K562 (cell line): Measurements from ENCODE around the gene IL1B. TPM values are rescaled to one million over a fixed set of nuclear protein-coding genes. Genes with fewer than 3 reads are reported as not detected.

Experiments used
- ADNP ChIP-seq: fragments of 200-800 bp; sonication (Bioruptor generic); IDR thresholded peaks from 2 replicates; pipeline ENCODE4 v1.6.1; 2016; ENCODE audit warnings: missing genetic modification characterization, missing compliant biosample characterization
- CEBPB ChIP-seq: fragments of 450-650 bp; IDR thresholded peaks from 2 replicates; pipeline ENCODE4 v1.6.1; 2016; ENCODE audit warnings: missing genetic modification characterization, missing compliant biosample characterization
- ETV1 ChIP-seq: fragments of 450-650 bp; conservative IDR thresholded peaks from 2 replicates; pipeline ENCODE4 v1.6.1; 2016; ENCODE audit warnings: missing genetic modification characterization, control low read depth, low read depth, missing compliant biosample characterization
- ETV5 ChIP-seq: sonication (generic); formaldehyde crosslinking; IDR thresholded peaks from 2 replicates; pipeline ENCODE4 v1.4.0; 2020; ENCODE audit warnings: low read depth, mild to moderate bottlenecking, missing genetic modification reagents
- HOXB6 ChIP-seq: fragments of 250-450 bp; sonication (Bioruptor Pico); IDR thresholded peaks from 2 replicates; pipeline ENCODE4 v1.5.1; 2022; ENCODE audit warnings: mild to moderate bottlenecking, borderline replicate concordance
- MECOM ChIP-seq: fragments of 250-450 bp; sonication (Bioruptor Pico); IDR thresholded peaks from 2 replicates; pipeline ENCODE4 v1.8.0; 2022; ENCODE audit warnings: inconsistent platforms
- MEF2A ChIP-seq: IDR thresholded peaks from 2 replicates; pipeline ENCODE4 v1.6.1; 2011; ENCODE audit warnings: low read depth, mild to moderate bottlenecking, low read length, moderate library complexity; ENCODE audit not compliant: control insufficient read depth
- PHF8 ChIP-seq: fragments of 200-600 bp; sonication (generic); IDR thresholded peaks from 2 replicates; pipeline ENCODE4 v1.6.1; 2012; ENCODE audit warnings: mixed run types, mild to moderate bottlenecking, inconsistent platforms, low read length, moderate library complexity, borderline replicate concordance
- PRDM10 ChIP-seq: fragments of 450-650 bp; IDR thresholded peaks from 2 replicates; pipeline ENCODE4 v1.6.1; 2018; ENCODE audit not compliant: partially characterized antibody
- RFX1 ChIP-seq: fragments of 450-650 bp; IDR thresholded peaks from 2 replicates; pipeline ENCODE4 v1.6.1; 2016; ENCODE audit warnings: mild to moderate bottlenecking, moderate library complexity
- ZBTB40 ChIP-seq, 2 experiments: fragments of 450-650 bp in 1 of 2; sonication (generic) in 1 of 2; formaldehyde crosslinking in 1 of 2; IDR thresholded peaks; 2 replicates each; pipeline versions ENCODE4 v1.7.1 to v1.9.0; 2016 to 2022; ENCODE audit warnings: inconsistent platforms in 1 of 2, mild to moderate bottlenecking in 1 of 2, missing genetic modification reagents in 1 of 2
- ZNF277 ChIP-seq: fragments of 250-450 bp; sonication (Bioruptor Pico); IDR thresholded peaks from 2 replicates; pipeline ENCODE4 v1.8.0; 2022; ENCODE audit warnings: inconsistent platforms, mild to moderate bottlenecking, moderate library complexity, borderline replicate concordance
- polyA plus RNA-seq, 8 experiments: library from polyadenylated mRNA; depleted of rRNA in 4 of 8; stranded (reverse) in 5 of 8; unstranded in 3 of 8; fragments of >200 nt; fragmentation: Nextera tagmentation in 2 of 8; fragmentation: Illumina TruSeq in 1 of 8; extraction: Ambion mirVana in 2 of 8; extraction: Trizol in 1 of 8; gene quantifications; 2 replicates each; pipeline versions ENCODE4 v1.2.1 to v1.2.3, GENCODE V29; 2011 to 2014; ENCODE audit warnings: inconsistent platforms in 1 of 8, missing spikeins in 1 of 8
- total RNA-seq, 7 experiments: library from RNA; depleted of rRNA in 6 of 7; stranded (reverse); fragments of >200 nt in 6 of 7; fragmentation: Illumina TruSeq in 2 of 7; extraction: Trizol in 2 of 7; gene quantifications; 2 replicates each; pipeline versions ENCODE4 v1.2.1 to v1.2.3, GENCODE V29; 2011 to 2021; ENCODE audit warnings: low replicate concordance in 1 of 7

The IL1B gene
- total and polyA plus RNA-seq, 9 of the 15 experiments (the other 6 are each of a cell fraction or from before 2014, with no cell fraction given): 0.29 TPM; not detected in 8

- TF ChIP-seq PRDM10 (peak; percentile 74), MECOM (CRISPR knock-in tag) (no peak), CEBPB (tag) (no peak), ZBTB40 (IDR thresholded peaks at IDR 0.05) (no peak), ZBTB40 (CRISPR knock-in tag; IDR thresholded peaks at IDR 0.05) (no peak), ZNF277 (CRISPR knock-in tag) (no peak), HOXB6 (CRISPR knock-in tag) (no peak), ADNP (tag) (peak; percentile 19; the same call in 1 of the 2 replicates), PHF8 (no peak), ETV5 (0 out of 2 replicates have a peak, but pooled peaks have one; percentile 32), ETV1 (tag) (0 out of 2 replicates have a peak, but pooled peaks have one; percentile 10), MEF2A (no peak), RFX1 (0 out of 2 replicates have a peak, but pooled peaks have one; percentile 10)
Measured at GRCh38 chr2:112803691-112804521, 32.7 kb downstream of the IL1B start (continued).
